Measurements from ENCODE around the gene SPATA19.

- TF ChIP-seq CTCF (conservative IDR thresholded peaks at IDR 0.05; ENCODE audit: low read length) (no peak), EZH2phosphoT487 (IDR thresholded peaks at IDR 0.05; ENCODE audit: borderline replicate concordance, low read depth, low read length) (no peak)
Observed at GRCh38 chr11:133816146-133816870, 29.0 kb downstream of the SPATA19 start.
